ENCODE data around the gene DEPDC5.

Gene DEPDC5

GRCh38 chr22:31952094-31952401 is 198.2 kb downstream of the DEPDC5 start:
- TF ChIP-seq CTCF (IDR thresholded peaks at IDR 0.05; ENCODE audit: low read depth, low read length, poor library complexity, severe bottlenecking) (no peak), EZH2phosphoT487 (IDR thresholded peaks at IDR 0.05; ENCODE audit: borderline replicate concordance, low read length) (no peak)
- Histone ChIP-seq H3K79me2 (ENCODE audit: control insufficient read depth, low read length) (peaks cover 90% of the 10 kb centered on the region), H3K36me3 (ENCODE audit: control insufficient read depth, low read length) (peaks cover 99% of the 10 kb centered on the region), H3K9me2 (replicated peaks; ENCODE audit: control insufficient read depth, low read length) (no peaks in the 10 kb centered on the region), H3K27ac (ENCODE audit: low read depth, low read length) (no peak overlapping the region), H3F3A (ENCODE audit: control insufficient read depth, insufficient read depth) (peaks cover 16% of the 10 kb centered on the region), H3K4me2 (ENCODE audit: low read length) (no peak overlapping the region), H3K9me3 (ENCODE audit: control insufficient read depth, insufficient read depth, low read length) (no peaks in the 10 kb centered on the region), H3K4me1 (ENCODE audit: control insufficient read depth, low read length) (peaks cover 11% of the 10 kb centered on the region), H3K27me3 (ENCODE audit: control insufficient read depth, low read length) (no peaks in the 10 kb centered on the region), H3K4me3 (ENCODE audit: low read length) (no peak overlapping the region), H4K20me1 (ENCODE audit: control insufficient read depth, insufficient read depth, low read depth, low read length) (peaks cover 32% of the 10 kb centered on the region)

- Histone ChIP-seq H3K4me3 (ENCODE audit: low read length) (no peak overlapping the region), H3K4me2 (ENCODE audit: low read length) (no peak overlapping the region), H3K36me3 (ENCODE audit: control insufficient read depth, low read length) (peaks cover 99% of the 10 kb centered on the region), H3F3A (ENCODE audit: control insufficient read depth, insufficient read depth) (peaks cover 17% of the 10 kb centered on the region), H3K4me1 (ENCODE audit: control insufficient read depth, low read length) (peaks cover 7% of the 10 kb centered on the region), H3K9me3 (ENCODE audit: control insufficient read depth, insufficient read depth, low read length) (no peaks in the 10 kb centered on the region), H3K27me3 (ENCODE audit: control insufficient read depth, low read length) (no peaks in the 10 kb centered on the region), H3K27ac (ENCODE audit: low read depth, low read length) (no peak overlapping the region), H3K79me2 (ENCODE audit: control insufficient read depth, low read length) (peaks cover 86% of the 10 kb centered on the region), H4K20me1 (ENCODE audit: control insufficient read depth, insufficient read depth, low read depth, low read length) (peaks cover 30% of the 10 kb centered on the region), H3K9me2 (replicated peaks; ENCODE audit: control insufficient read depth, low read length) (no peaks in the 10 kb centered on the region)
- no peak for TF ChIP-seq EZH2phosphoT487 (IDR thresholded peaks at IDR 0.05; ENCODE audit: borderline replicate concordance, low read length)
- no peak for TF ChIP-seq CTCF (IDR thresholded peaks at IDR 0.05; ENCODE audit: low read depth, low read length, poor library complexity, severe bottlenecking)
These were observed 198.7 kb downstream of the DEPDC5 start for GRCh38 chr22:31952472-31952871.

GRCh38 chr22:31953261-31953660 is 199.4 kb downstream of the DEPDC5 start:
- Histone ChIP-seq H3K4me1 (ENCODE audit: control insufficient read depth, low read length) (0 out of 2 replicates have a peak, but pooled peaks cover 4% of the 10 kb centered on the region), H3K9me2 (replicated peaks; ENCODE audit: control insufficient read depth, low read length) (no peaks in the 10 kb centered on the region), H3K27me3 (ENCODE audit: control insufficient read depth, low read length) (no peaks in the 10 kb centered on the region), H3K79me2 (ENCODE audit: control insufficient read depth, low read length) (peaks cover 78% of the 10 kb centered on the region), H3K4me2 (ENCODE audit: low read length) (no peak overlapping the region), H3K4me3 (ENCODE audit: low read length) (no peak overlapping the region), H3F3A (ENCODE audit: control insufficient read depth, insufficient read depth) (peaks cover 20% of the 10 kb centered on the region), H3K36me3 (ENCODE audit: control insufficient read depth, low read length) (peaks cover 96% of the 10 kb centered on the region), H3K27ac (ENCODE audit: low read depth, low read length) (no peak overlapping the region), H4K20me1 (ENCODE audit: control insufficient read depth, insufficient read depth, low read depth, low read length) (peaks cover 26% of the 10 kb centered on the region), H3K9me3 (ENCODE audit: control insufficient read depth, insufficient read depth, low read length) (no peaks in the 10 kb centered on the region)
- no peak for TF ChIP-seq EZH2phosphoT487 (IDR thresholded peaks at IDR 0.05; ENCODE audit: borderline replicate concordance, low read length)
- no peak for TF ChIP-seq CTCF (IDR thresholded peaks at IDR 0.05; ENCODE audit: low read depth, low read length, poor library complexity, severe bottlenecking)
